ENCODE data around the gene HDAC4. TPM values are rescaled to one million over a fixed set of nuclear protein-coding genes. Genes with fewer than 3 reads are reported as not detected.

The HDAC4 gene
- total and polyA plus RNA-seq, 9 of the 15 experiments (the other 6 are each of a cell fraction or from before 2014, with no cell fraction given) = 0.11 to 20.2 (median 4.0) TPM

DNA sequence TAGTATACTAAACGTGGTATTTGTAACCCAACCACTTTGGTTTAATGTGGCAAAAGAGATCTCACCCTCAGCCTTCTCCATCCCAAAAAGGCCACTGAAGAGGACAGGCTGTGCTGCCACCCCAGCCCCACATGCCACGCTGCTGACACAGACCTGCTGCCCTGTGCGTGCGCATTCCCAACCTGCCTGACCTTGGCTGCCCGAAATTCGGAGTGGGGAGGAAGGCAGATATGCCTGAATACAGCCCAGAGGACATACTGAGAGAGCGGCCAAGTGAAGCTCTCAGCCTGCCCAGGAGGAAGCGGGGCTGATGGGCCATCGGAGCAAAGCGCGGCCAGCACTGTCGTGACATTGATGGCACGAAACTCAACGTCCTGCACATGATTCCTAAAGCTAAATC, 70.0 kb downstream of the HDAC4 start:
- ATAC-seq (no peak), DNase-seq (ENCODE audit: extremely low read depth in 1 of 4, low spot score in 3 of 4) (no peak), FAIRE-seq (no peak)
- Histone ChIP-seq H2AFZ (ENCODE audit: low read depth, low read length) (no peak overlapping the region), H3K36me3 (ENCODE audit: control insufficient read depth, insufficient read depth, low read length) (no peaks in the 10 kb centered on the region), H3K9me3 (replicated peaks; ENCODE audit: control insufficient read depth, insufficient read depth, low read depth, low read length) (no peaks in the 10 kb centered on the region), H3K27me3 (ENCODE audit: control insufficient read depth in 2 of 2, insufficient read depth in 2 of 2, low read length in 2 of 2) (no peaks in the 10 kb centered on the region), H3K9ac (ENCODE audit: insufficient read depth in 1 of 2, low read depth in 2 of 2, low read length in 2 of 2) (no peak overlapping the region), H3K27ac (ENCODE audit: extremely low read depth, low read depth, low read length) (no peak overlapping the region), H3K4me2 (ENCODE audit: insufficient read depth, low read length) (no peak overlapping the region), H3K4me1 (replicated peaks in 1 of 2; ENCODE audit: control insufficient read depth in 2 of 2, insufficient read depth in 2 of 2, low read length in 2 of 2) (peaks cover 2 to 44% of the 10 kb centered on the region in 2 experiments; a peak in 3 of 5 replicates), H4K20me1 (replicated peaks; ENCODE audit: control insufficient read depth, insufficient read depth, low read length) (0 out of 2 replicates have a peak, but pooled peaks cover 4% of the 10 kb centered on the region), H3K79me2 (ENCODE audit: control insufficient read depth, insufficient read depth, low read length) (peaks cover 6% of the 10 kb centered on the region; the same call in 2 of the 3 replicates), H3K9me1 (ENCODE audit: control insufficient read depth, insufficient read depth, low read length) (no peaks in the 10 kb centered on the region), H3K4me3 (no peak overlapping the region)
- 87% methylated on average over 13 of the region's 14 CpGs for WGBS (ENCODE audit: insufficient coverage, low coverage, missing lambda C conversion rate)
- intact Hi-C loops (cut with micrococcal nuclease) = no loop called here
- BruUV-seq (replicated peaks) = no TSS peak
- ChIA-PET POLR2A (no interaction called here), CTCF (ENCODE audit: low intra/inter-chr PET ratio) (no interaction called here)
- in situ Hi-C loops (cut with MboI) = no loop called here
- TF ChIP-seq, protein P1, sequence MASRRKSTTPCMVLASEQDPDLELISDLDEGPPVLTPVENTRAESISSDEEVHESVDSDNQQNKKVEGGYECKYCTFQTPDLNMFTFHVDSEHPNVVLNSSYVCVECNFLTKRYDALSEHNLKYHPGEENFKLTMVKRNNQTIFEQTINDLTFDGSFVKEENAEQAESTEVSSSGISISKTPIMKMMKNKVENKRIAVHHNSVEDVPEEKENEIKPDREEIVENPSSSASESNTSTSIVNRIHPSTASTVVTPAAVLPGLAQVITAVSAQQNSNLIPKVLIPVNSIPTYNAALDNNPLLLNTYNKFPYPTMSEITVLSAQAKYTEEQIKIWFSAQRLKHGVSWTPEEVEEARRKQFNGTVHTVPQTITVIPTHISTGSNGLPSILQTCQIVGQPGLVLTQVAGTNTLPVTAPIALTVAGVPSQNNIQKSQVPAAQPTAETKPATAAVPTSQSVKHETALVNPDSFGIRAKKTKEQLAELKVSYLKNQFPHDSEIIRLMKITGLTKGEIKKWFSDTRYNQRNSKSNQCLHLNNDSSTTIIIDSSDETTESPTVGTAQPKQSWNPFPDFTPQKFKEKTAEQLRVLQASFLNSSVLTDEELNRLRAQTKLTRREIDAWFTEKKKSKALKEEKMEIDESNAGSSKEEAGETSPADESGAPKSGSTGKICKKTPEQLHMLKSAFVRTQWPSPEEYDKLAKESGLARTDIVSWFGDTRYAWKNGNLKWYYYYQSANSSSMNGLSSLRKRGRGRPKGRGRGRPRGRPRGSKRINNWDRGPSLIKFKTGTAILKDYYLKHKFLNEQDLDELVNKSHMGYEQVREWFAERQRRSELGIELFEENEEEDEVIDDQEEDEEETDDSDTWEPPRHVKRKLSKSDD (conservative IDR thresholded peaks at IDR 0.05; ENCODE audit: low read length) = no peak
- TF ChIP-seq, protein P2, sequence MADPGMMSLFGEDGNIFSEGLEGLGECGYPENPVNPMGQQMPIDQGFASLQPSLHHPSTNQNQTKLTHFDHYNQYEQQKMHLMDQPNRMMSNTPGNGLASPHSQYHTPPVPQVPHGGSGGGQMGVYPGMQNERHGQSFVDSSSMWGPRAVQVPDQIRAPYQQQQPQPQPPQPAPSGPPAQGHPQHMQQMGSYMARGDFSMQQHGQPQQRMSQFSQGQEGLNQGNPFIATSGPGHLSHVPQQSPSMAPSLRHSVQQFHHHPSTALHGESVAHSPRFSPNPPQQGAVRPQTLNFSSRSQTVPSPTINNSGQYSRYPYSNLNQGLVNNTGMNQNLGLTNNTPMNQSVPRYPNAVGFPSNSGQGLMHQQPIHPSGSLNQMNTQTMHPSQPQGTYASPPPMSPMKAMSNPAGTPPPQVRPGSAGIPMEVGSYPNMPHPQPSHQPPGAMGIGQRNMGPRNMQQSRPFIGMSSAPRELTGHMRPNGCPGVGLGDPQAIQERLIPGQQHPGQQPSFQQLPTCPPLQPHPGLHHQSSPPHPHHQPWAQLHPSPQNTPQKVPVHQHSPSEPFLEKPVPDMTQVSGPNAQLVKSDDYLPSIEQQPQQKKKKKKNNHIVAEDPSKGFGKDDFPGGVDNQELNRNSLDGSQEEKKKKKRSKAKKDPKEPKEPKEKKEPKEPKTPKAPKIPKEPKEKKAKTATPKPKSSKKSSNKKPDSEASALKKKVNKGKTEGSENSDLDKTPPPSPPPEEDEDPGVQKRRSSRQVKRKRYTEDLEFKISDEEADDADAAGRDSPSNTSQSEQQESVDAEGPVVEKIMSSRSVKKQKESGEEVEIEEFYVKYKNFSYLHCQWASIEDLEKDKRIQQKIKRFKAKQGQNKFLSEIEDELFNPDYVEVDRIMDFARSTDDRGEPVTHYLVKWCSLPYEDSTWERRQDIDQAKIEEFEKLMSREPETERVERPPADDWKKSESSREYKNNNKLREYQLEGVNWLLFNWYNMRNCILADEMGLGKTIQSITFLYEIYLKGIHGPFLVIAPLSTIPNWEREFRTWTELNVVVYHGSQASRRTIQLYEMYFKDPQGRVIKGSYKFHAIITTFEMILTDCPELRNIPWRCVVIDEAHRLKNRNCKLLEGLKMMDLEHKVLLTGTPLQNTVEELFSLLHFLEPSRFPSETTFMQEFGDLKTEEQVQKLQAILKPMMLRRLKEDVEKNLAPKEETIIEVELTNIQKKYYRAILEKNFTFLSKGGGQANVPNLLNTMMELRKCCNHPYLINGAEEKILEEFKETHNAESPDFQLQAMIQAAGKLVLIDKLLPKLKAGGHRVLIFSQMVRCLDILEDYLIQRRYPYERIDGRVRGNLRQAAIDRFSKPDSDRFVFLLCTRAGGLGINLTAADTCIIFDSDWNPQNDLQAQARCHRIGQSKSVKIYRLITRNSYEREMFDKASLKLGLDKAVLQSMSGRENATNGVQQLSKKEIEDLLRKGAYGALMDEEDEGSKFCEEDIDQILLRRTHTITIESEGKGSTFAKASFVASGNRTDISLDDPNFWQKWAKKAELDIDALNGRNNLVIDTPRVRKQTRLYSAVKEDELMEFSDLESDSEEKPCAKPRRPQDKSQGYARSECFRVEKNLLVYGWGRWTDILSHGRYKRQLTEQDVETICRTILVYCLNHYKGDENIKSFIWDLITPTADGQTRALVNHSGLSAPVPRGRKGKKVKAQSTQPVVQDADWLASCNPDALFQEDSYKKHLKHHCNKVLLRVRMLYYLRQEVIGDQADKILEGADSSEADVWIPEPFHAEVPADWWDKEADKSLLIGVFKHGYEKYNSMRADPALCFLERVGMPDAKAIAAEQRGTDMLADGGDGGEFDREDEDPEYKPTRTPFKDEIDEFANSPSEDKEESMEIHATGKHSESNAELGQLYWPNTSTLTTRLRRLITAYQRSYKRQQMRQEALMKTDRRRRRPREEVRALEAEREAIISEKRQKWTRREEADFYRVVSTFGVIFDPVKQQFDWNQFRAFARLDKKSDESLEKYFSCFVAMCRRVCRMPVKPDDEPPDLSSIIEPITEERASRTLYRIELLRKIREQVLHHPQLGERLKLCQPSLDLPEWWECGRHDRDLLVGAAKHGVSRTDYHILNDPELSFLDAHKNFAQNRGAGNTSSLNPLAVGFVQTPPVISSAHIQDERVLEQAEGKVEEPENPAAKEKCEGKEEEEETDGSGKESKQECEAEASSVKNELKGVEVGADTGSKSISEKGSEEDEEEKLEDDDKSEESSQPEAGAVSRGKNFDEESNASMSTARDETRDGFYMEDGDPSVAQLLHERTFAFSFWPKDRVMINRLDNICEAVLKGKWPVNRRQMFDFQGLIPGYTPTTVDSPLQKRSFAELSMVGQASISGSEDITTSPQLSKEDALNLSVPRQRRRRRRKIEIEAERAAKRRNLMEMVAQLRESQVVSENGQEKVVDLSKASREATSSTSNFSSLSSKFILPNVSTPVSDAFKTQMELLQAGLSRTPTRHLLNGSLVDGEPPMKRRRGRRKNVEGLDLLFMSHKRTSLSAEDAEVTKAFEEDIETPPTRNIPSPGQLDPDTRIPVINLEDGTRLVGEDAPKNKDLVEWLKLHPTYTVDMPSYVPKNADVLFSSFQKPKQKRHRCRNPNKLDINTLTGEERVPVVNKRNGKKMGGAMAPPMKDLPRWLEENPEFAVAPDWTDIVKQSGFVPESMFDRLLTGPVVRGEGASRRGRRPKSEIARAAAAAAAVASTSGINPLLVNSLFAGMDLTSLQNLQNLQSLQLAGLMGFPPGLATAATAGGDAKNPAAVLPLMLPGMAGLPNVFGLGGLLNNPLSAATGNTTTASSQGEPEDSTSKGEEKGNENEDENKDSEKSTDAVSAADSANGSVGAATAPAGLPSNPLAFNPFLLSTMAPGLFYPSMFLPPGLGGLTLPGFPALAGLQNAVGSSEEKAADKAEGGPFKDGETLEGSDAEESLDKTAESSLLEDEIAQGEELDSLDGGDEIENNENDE (IDR thresholded peaks at IDR 0.05; ENCODE audit: low read depth, low read length) = no peak
- TF ChIP-seq SMARCE1 (IDR thresholded peaks at IDR 0.05) (no peak), ARHGAP35 (IDR thresholded peaks at IDR 0.05; ENCODE audit: partially characterized antibody) (no peak), NFATC3 (IDR thresholded peaks at IDR 0.05) (no peak), STAG1 (CRISPR knock-in tag; IDR thresholded peaks at IDR 0.05; ENCODE audit: borderline replicate concordance) (no peak), CBFA2T2 (conservative IDR thresholded peaks at IDR 0.05) (no peak)
- TF ChIP-seq, protein P3, sequence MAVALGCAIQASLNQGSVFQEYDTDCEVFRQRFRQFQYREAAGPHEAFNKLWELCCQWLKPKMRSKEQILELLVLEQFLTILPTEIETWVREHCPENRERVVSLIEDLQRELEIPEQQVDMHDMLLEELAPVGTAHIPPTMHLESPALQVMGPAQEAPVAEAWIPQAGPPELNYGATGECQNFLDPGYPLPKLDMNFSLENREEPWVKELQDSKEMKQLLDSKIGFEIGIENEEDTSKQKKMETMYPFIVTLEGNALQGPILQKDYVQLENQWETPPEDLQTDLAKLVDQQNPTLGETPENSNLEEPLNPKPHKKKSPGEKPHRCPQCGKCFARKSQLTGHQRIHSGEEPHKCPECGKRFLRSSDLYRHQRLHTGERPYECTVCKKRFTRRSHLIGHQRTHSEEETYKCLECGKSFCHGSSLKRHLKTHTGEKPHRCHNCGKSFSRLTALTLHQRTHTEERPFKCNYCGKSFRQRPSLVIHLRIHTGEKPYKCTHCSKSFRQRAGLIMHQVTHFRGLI (CRISPR knock-in tag; IDR thresholded peaks at IDR 0.05) = no peak
